Stimulated activated CD4-positive, alpha-beta T cell treated with anti-CD3 and anti-CD28 coated beads, Interleukin-2, amount 100 ng/mL, for 4 hours (primary cell): ENCODE data around the gene SLC35B3.
"Not testable (repeated sequence)": the region's sequence is repeated elsewhere in the genome, so short reads cannot be mapped to it uniquely, and the experiment has no call there.

ENCODE experiments used
- DNase-seq: peaks from one replicate; pipeline ENCODE4 v3.0.0-alpha.2; 2020; ENCODE audit warnings: low read depth

Gene SLC35B3

DNA sequence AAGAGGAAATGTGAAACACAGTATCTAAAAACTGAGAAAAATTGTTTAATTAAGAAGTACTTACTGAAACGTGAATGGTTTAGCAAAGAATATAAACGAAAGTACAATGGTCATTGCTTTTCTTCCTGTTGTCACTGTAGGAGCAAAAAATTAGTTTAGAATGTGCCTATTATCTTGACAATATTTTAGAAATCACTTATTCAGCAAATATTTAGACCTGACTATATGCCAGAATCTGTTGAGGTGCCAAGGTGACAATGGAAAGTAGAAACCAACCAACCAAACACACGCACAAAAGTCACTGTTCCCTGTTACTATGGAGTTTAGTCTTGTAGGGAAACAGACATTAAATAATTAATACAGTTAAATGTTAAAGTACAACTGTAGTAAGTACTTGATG, 20.5 kb downstream of the SLC35B3 start:
- DNase-seq, result no peak

DNA sequence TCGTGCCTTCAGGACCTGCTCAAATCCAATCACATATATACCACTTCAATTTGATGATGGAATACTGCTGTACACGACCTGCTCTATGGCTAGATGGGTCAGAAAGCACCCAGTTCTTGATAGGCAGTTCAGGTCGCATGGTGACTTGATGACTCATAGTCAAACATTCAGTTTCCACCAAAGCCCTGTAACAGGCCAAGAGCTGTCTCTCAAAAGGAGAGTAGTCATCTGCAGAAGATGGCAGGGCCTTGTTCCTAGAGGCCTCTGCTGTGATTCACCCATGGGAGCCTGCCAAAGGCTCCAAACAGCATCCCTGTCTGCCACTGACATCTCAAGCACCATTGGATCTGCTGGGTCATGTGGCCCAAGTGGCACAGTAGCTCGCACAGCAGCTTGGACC, 29.4 kb downstream of the SLC35B3 start:
- not testable (repeated sequence) for DNase-seq

DNA sequence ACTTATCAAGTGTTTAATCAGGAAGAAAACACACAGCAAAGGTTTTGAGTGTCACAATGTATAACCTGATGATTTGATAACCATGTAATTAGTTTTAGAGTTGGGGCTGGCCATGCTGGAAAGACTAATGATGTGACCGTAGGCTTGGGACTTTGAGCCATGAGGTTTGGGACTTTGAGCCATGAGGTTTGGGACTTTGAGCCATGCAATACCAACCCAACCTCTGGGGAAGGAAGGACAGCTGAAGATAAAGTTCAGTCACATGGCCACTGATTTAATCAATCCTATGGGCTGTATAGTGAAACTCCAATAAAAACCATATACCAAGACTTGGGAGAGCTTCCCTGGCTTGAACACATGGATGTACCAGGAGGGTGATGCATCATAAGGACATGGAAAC, 32.8 kb downstream of the SLC35B3 start:
- no peak for DNase-seq

DNA sequence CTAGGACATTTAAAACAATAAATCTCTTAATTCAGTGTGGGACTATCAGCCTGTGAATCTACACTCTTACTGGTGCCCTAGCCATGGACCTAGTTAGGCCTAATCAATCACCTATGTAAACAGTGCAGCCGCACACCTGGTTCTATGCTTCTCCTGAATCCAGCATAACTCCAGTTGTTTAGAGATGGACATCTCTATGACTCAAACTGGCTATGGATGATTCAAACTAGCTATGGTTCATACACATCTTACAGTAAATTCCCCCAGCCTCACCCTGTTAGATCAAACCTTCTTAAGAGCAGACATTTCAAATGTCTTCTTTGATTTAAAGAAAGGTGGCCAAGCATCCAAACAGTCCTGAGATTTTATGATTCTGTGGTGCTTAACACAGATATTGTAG, 34.7 kb downstream of the SLC35B3 start:
- DNase-seq, result no peak

DNA sequence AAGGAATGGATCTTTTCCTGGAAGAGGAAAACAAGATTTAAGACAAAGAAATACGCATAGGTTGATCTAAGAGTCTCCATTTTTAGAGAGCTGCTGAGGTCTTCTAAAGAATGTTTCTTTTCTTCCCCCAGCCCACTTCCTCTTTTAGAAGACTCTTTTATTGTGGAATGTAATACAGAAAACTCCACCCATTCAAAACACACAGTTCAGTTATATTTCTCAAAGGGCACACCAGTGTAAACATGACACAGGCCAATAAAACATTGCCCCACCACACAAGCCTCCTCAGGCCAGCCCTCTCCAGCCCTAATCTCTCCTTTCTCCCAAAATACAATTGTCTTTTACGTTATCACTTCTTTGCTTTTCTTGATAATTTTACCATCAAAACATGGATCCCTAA, 42.8 kb downstream of the SLC35B3 start:
- DNase-seq, result no peak

DNA sequence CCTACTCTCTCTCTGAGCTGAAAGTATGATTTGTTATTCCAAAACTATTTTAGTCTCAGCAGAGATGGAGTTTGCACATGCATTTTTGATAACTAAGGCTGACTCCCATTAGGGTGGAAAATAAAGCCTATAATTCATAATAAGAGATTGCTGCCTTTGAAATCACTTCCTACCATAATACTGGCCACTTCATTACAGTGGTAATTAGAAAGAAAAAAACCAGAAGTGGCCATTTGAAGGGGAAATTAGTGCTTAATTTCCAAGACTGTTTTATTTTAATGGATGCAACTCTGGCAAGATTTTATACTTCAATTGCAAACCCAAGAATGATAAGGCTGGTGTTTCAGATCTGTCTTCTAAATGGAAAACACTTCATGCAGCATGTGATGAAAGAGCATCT, 43.4 kb downstream of the SLC35B3 start:
- DNase-seq, result no peak

DNA sequence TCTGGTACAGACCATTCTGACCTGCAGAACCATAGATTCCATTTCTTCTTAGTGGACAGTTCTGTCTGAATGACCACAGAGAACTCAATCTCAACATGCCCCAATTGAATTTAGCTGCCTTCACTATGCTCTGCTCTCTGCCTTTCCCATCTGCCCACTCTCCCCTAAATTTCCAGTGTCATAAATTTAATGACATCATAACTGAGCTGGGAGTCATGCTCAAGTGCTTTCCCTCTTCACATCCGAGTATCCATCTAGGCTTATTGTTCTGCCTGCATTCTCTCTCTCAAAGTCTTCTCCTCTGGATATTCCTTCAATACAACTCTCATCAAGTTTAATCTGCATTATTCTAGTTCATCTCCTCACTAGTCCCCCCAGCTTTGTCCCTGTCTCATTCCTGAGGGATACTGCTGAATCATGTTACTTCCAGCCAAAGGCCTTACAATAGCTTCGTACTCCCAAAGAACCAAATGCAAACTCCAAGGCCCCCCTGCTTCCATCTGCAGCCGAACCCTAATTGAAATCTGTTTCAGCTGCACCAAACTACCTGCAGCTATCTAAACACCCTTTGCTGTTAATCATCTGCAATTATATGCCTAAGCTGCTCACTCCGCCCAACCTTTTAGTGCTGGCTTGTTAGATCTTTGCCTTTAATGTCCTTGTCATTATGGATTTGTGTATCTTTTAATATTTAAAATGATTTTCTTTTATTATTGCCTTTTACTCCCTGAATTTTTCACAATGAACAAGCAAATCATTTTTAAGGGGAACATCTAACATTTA, 46.1 kb downstream of the SLC35B3 start:
- no peak for DNase-seq

DNA sequence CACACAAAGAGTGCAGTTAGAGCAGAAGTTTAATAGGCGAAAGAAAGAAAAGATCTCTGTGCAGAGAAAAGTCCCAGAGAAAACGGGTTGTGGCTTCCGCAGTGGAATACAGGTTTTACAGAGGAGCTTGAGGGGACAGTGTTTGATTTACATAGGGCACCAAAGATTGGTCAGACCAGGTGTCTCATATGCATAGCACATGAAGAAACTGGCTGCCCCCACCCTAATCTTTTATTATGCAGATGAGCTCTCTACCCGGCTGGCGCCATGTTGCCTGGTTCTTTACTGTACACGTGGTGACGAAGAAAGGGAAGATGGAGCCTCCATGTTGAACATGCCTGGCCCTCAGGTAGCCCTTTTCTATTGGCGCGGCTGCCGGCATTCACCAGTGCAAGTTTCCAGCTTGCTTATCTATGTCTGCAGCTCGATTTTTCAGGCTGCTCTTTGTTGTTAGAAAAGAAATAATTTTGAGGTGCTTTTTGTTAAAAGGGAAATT, 47.4 kb downstream of the SLC35B3 start:
- no peak for DNase-seq

DNA sequence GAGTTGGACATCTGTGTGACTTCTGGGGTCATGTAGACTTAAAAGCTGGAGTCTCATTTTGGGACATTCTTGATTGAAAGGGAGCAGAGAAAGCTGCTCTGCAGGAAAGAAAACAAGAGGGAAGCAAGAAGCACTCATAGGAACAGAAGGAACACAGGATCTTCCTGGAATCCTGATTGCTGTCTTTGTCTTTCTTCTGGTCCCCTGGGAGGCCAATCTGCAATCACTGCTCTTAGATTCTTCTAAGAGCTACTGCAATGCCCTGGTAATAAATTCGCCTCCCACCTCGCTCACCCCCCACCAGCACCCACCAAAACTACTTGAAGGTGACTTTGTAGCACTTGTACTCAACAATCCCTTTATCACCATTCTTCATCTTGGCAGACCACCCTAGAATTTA, 51.8 kb downstream of the SLC35B3 start:
- no peak for DNase-seq

DNA sequence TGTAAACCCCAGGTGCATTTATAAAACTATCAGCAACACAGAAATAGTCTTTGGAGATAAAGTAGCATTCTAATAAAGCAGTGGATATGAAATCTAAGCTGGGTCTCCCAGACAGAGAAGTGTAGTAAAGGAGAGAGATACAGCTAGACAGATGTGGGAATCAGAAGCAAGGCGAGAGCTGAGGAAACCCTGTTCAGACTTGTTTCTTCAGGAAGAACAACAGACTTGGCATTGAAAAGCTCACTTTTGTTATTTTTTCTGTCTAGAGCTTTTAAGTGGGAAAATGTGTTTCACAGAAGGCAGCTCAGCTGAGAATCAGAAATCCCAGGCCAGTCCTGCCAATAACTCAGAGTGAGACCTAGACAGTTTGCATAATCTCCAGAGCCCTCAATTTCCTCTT, 52.9 kb downstream of the SLC35B3 start:
- no peak for DNase-seq

DNA sequence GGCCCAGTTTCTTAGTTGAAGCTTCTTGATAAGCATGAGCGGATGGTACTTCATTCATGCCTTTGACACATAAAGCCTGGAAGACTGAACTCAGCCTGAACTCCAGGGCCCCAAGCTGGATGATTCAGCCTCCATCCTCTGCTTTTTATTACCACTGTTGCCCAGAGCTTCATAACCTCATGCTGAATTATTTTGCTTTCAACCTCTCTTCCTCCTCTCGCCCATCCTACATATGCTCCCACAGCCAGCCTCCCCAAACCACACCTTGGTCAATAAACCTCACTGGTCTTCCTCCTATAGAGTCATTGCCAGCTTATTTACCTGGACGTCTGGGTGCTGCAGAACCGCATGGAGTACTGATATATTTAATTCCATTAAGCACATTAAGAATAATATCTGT, 59.4 kb downstream of the SLC35B3 start:
- no peak for DNase-seq
